Measurements from ENCODE around the gene MDK. TPM values are rescaled to one million over a fixed set of nuclear protein-coding genes. Genes with fewer than 3 reads are reported as not detected.
A peak's percentile ranks its signal among the peaks of the same experiment; 100 is the strongest.

Gene MDK
- total and polyA plus RNA-seq, 2 of the 4 experiments (the other 2 are of a cell fraction) = 25.8 to 377 TPM

DNA sequence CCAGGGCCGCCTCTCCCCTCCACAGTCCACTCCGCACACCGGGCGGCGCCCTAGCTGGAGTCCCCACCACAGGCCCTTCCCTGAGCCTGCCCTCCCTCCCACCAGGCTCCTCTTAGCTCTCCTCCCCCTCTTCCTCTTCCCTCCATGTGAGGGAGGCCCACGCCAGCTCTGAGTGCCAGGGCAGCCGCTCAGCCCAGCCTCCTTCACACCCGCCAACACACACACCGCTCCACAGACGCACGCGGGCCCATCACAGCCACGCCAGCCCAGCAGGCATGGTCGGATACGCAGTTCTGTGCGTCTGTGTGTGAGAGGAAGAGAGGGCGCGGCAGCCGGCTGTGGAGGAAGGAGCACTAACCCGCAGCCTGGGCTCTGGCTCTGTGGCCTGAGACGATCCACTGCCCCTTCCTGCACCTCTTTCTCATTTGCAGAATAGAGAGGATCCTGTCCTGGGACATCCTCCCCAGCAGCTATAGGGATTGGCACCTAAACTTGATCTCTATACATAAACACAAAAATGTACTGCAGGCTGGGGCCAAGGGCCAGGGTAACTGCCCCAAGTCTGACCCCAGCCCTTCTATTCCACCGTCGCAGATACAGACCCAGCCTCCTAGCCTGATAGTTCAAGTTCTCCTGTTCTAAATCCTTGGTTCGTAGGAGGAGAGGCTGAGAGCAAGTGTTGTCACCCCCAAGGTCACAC lies 6.6 kb downstream of the MDK start (continued):
- TF ChIP-seq CHD1 (IDR thresholded peaks at IDR 0.05; ENCODE audit: low read depth, low read length) = no peak

DNA sequence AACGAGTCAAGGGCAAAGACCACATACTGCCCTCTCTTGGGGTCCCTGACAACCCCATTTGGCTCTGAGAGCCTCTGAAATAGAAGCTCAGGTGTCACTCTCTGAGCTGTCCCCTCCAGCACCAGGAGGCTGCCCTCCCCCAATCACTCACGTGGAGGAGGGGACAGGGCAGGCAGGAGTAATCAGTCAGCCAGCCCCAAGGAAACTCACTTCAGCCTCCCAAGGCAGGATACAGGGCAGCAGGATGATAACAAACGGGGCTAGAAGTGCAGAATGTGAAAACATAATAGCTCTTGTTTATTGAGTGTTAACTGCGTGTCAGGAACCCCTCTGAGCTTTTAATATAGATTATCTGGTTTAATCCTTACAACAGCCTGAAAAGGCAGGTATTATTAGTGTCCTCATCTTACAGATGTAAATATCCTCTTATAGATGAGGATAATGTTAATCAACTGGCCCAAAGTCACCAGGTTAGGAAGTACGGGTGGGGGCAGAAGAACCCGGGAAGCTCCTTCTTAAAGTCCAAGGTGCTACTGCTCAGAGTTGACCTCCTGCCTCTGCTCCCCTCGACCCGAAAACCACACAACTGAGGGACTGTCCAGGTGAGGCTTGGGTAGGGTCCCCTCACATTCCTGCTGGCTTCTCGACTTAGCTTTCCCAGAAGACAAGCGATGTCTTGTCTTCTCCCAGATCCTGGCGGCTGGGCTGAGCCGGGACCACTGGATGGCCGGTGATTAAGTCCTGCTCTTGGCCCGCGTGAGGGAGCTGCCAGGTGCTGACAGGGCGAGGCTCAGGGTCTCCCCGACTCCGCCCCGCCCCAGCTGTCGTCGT lies 7.4 kb downstream of the MDK start:
- peaks cover 10% of the 10 kb centered on the region; the same call in 1 of the 2 replicates for H3K9me1 ChIP-seq (ENCODE audit: insufficient read depth, low read length)
- no peak overlapping the region for H3K4me3 ChIP-seq (ENCODE audit: insufficient read depth, low read depth, low read length)
- peak overlapping the region; percentile 88; the same call in 1 of the 2 replicates for H3K23ac ChIP-seq (ENCODE audit: low read depth, low read length)
- intact Hi-C loops (cut with micrococcal nuclease) (loop anchor here (1.0 to 10.0 kb wide), 4 partner anchors 140 to 296 kb away; partner anchors contain the start of genes ATG13 and HARBI1), in situ Hi-C loops (cut with MboI; ENCODE audit: low sequenced_read_pairs) (no loop called here), dilution Hi-C loops (cut with HindIII; ENCODE audit: low sequenced_read_pairs, unreplicated experiment) (no loop called here)
- no peak overlapping the region for H3K27ac ChIP-seq (ENCODE audit: insufficient read depth, low read length)
- H2BK15ac ChIP-seq (ENCODE audit: low read depth, low read length) = no peak overlapping the region
- no peak overlapping the region for H2AK5ac ChIP-seq (ENCODE audit: low read depth, low read length)
- H3K9me3 ChIP-seq (ENCODE audit: control insufficient read depth, insufficient read depth, low read length) = no peaks in the 10 kb centered on the region
- no peak overlapping the region for H3K56ac ChIP-seq (ENCODE audit: extremely low read depth, insufficient read depth, low read length)
- H3K4ac ChIP-seq (ENCODE audit: low read depth, low read length) = no peak overlapping the region
- peaks cover 21% of the 10 kb centered on the region for H4K20me1 ChIP-seq (ENCODE audit: insufficient read depth, low read length)
- ChIA-PET CTCF (interaction anchor here (0.6 to 2.3 kb wide), 8 partner anchors 11 to 230 kb away, joined by 3 to 12 read pairs (median 3); no protein-coding TSS in a partner anchor), POLR2A (ENCODE audit: unreplicated experiment) (no interaction called here)
- H3K4me1 ChIP-seq (ENCODE audit: control insufficient read depth, insufficient read depth, low read length) = peaks cover 8% of the 10 kb centered on the region; the same call in 1 of the 2 replicates
- no peak overlapping the region for H3K18ac ChIP-seq (ENCODE audit: low read depth, low read length)
- H4K8ac ChIP-seq (ENCODE audit: low read depth in 2 of 2, low read length in 2 of 2) = no peak overlapping the region
- no peak overlapping the region for H4K91ac ChIP-seq (ENCODE audit: insufficient read depth, low read depth, low read length)
- H4K5ac ChIP-seq (ENCODE audit: low read depth, low read length) = no peak overlapping the region
- BruUV-seq (replicated peaks) = no TSS peak
- no peaks in the 10 kb centered on the region for H3K79me1 ChIP-seq (ENCODE audit: low read depth in 1 of 2, low read length in 2 of 2)
- H2AK9ac ChIP-seq (replicated peaks; ENCODE audit: low read depth, low read length, poor library complexity) = peak overlapping the region; percentile 86
- DNase-seq = no peak
- no peak for ATAC-seq (ENCODE audit: low read depth)
- H3K14ac ChIP-seq (replicated peaks; ENCODE audit: low read depth, low read length) = no peak overlapping the region
- H3K27me3 ChIP-seq (ENCODE audit: control insufficient read depth, insufficient read depth, low read length) = peaks cover 33% of the 10 kb centered on the region
- peak overlapping the region; percentile 90 for H2AFZ ChIP-seq (replicated peaks; ENCODE audit: low read length, poor library complexity)
- 3% methylated on average over 14 of the region's 21 CpGs; no CpG with 5 or more reads in 1 of the 2 experiments for WGBS, 2 experiments (ENCODE audit: extremely low coverage in 2 of 2, insufficient read length in 1 of 2)
- no peaks in the 10 kb centered on the region for H3K36me3 ChIP-seq (ENCODE audit: control insufficient read depth, insufficient read depth, low read length)
- no peak overlapping the region for H2BK120ac ChIP-seq (ENCODE audit: low read depth, low read length)
- H2BK20ac ChIP-seq (ENCODE audit: low read depth, low read length) = no peak overlapping the region
- TF ChIP-seq SMC3 (IDR thresholded peaks at IDR 0.05; ENCODE audit: low read depth, low read length) = no peak
- no peak for TF ChIP-seq MAFK (IDR thresholded peaks at IDR 0.05; ENCODE audit: low read depth, low read length)
- TF ChIP-seq MXI1 (IDR thresholded peaks at IDR 0.05; ENCODE audit: borderline replicate concordance, low read depth, low read length) = no peak
- no peak for TF ChIP-seq NFE2L2 (IDR thresholded peaks at IDR 0.05; ENCODE audit: low read depth, low read length)
- TF ChIP-seq CHD1 (IDR thresholded peaks at IDR 0.05; ENCODE audit: low read depth, low read length) = no peak
- no peak for TF ChIP-seq MAZ (IDR thresholded peaks at IDR 0.05; ENCODE audit: borderline replicate concordance, low read depth, low read length)
- peak overlapping the region; percentile 73 for H3K4me2 ChIP-seq (ENCODE audit: low read depth, low read length)
- no peak overlapping the region for H2BK5ac ChIP-seq (ENCODE audit: low read depth, low read length, poor library complexity, severe bottlenecking)
- H3K9ac ChIP-seq (ENCODE audit: low read depth, low read length) = no peak overlapping the region

Data from IMR-90 (cell line).